GM23338 (cell line): ENCODE results near the gene CTNND2. TPM values are rescaled to one million over a fixed set of nuclear protein-coding genes. Genes with fewer than 3 reads are reported as not detected.

Experiments
- ATAC-seq: fragments of 200-7000 bp; cut with Tn5 transposase; 3 replicates; pipeline ENCODE4 v1.9.1; 2020
- DNase-seq: peaks from one replicate; pipeline ENCODE4 v3.0.0-alpha.2; 2015; ENCODE audit warnings: low spot score
- H2AFZ ChIP-seq: fragments of 200-600 bp; sonication (generic); 2 replicates; pipeline ENCODE4 v1.8.0; 2016; ENCODE audit warnings: antibody characterized with exemption, mild to moderate bottlenecking, moderate library complexity
- H3F3A ChIP-seq: fragments of 200-600 bp; sonication (generic); replicated peaks from 2 replicates; pipeline ENCODE4 v1.8.0; 2017; ENCODE audit warnings: antibody characterized with exemption, mixed run types, low read depth
- H3K27ac ChIP-seq: fragments of 200-600 bp; sonication (generic); 2 replicates; pipeline ENCODE4 v1.6.1; 2016; ENCODE audit warnings: low read depth
- H3K27me3 ChIP-seq: fragments of 200-600 bp; sonication (generic); 2 replicates; pipeline ENCODE4 v1.8.0; 2016; ENCODE audit warnings: mild to moderate bottlenecking, mixed run types, moderate library complexity; ENCODE audit not compliant: insufficient read depth
- H3K36me3 ChIP-seq: fragments of 200-600 bp; sonication (generic); 2 replicates; pipeline ENCODE4 v1.8.0; 2016; ENCODE audit warnings: mild to moderate bottlenecking; ENCODE audit not compliant: insufficient read depth
- H3K4me1 ChIP-seq: fragments of 200-600 bp; sonication (generic); 2 replicates; pipeline ENCODE4 v1.8.0; 2016; ENCODE audit warnings: mild to moderate bottlenecking, moderate library complexity; ENCODE audit not compliant: insufficient read depth
- H3K4me2 ChIP-seq: fragments of 200-600 bp; sonication (generic); 2 replicates; pipeline ENCODE4 v1.7.1; 2017; ENCODE audit warnings: mixed run types
- H3K4me3 ChIP-seq: fragments of 200-600 bp; sonication (generic); 2 replicates; pipeline ENCODE4 v1.6.1; 2016; ENCODE audit warnings: mixed run types
- H3K79me2 ChIP-seq: fragments of 200-600 bp; sonication (generic); replicated peaks from 2 replicates; pipeline ENCODE4 v1.8.0; 2017; ENCODE audit warnings: mild to moderate bottlenecking; ENCODE audit not compliant: insufficient read depth
- H3K9me2 ChIP-seq: fragments of 200-600 bp; sonication (generic); 2 replicates; pipeline ENCODE4 v1.8.0; 2017; ENCODE audit not compliant: insufficient read depth
- H4K20me1 ChIP-seq: fragments of 200-600 bp; sonication (generic); replicated peaks from 2 replicates; pipeline ENCODE4 v1.8.0; 2017; ENCODE audit warnings: mild to moderate bottlenecking; ENCODE audit not compliant: insufficient read depth
- H3K27ac Mint-ChIP-seq: 2 replicates; pipeline ENCODE4 v1.8.0; 2020; ENCODE audit warnings: inconsistent platforms, mild to moderate bottlenecking, moderate library complexity, mixed read lengths
- H3K27me3 Mint-ChIP-seq: 3 replicates; pipeline ENCODE4 v1.8.0; 2022; ENCODE audit warnings: low read depth, mild to moderate bottlenecking, moderate library complexity, mixed read lengths, inconsistent platforms; ENCODE audit not compliant: insufficient read depth, poor library complexity
- H3K36me3 Mint-ChIP-seq: 3 replicates; pipeline ENCODE4 v1.8.0; 2021; ENCODE audit warnings: low read depth, mild to moderate bottlenecking, inconsistent platforms, moderate library complexity, mixed read lengths
- H3K4me1 Mint-ChIP-seq: 3 replicates; pipeline ENCODE4 v1.8.0; 2020; ENCODE audit warnings: mild to moderate bottlenecking, inconsistent platforms, mixed read lengths
- H3K4me3 Mint-ChIP-seq: 3 replicates; pipeline ENCODE4 v1.8.0; 2021; ENCODE audit warnings: moderate library complexity, mild to moderate bottlenecking, inconsistent platforms, mixed read lengths
- H3K9me3 Mint-ChIP-seq: 3 replicates; pipeline ENCODE4 v1.8.0; 2020; ENCODE audit warnings: moderate library complexity, mild to moderate bottlenecking, inconsistent platforms, mixed read lengths
- CREB1 ChIP-seq: fragments of 250-450 bp; sonication (Bioruptor Pico); IDR thresholded peaks from 2 replicates; pipeline ENCODE4 v1.5.0; 2020; ENCODE audit warnings: low read depth, mild to moderate bottlenecking, moderate library complexity
- ETS1 ChIP-seq: IDR thresholded peaks from 2 replicates; pipeline ENCODE4 v1.6.1; 2016; ENCODE audit warnings: antibody characterized with exemption
- EZH2 ChIP-seq: fragments of 200-600 bp; sonication (generic); IDR thresholded peaks from one replicate; pipeline ENCODE4 v1.8.0; 2017; ENCODE audit warnings: antibody characterized with exemption, mild to moderate bottlenecking, low read depth; ENCODE audit not compliant: unreplicated experiment
- EZH2phosphoT487 ChIP-seq: fragments of 200-600 bp; sonication (generic); IDR thresholded peaks from one replicate; pipeline ENCODE4 v1.8.1; 2018; ENCODE audit warnings: antibody characterized with exemption; ENCODE audit not compliant: unreplicated experiment
- JUNB ChIP-seq: IDR thresholded peaks from one replicate; pipeline ENCODE4 v1.6.1; 2016; ENCODE audit warnings: antibody characterized with exemption; ENCODE audit not compliant: unreplicated experiment
- NANOG ChIP-seq: IDR thresholded peaks from 2 replicates; pipeline ENCODE4 v1.6.1; 2016; ENCODE audit warnings: antibody characterized with exemption, borderline replicate concordance
- POLR2AphosphoS5 ChIP-seq: IDR thresholded peaks from 2 replicates; pipeline ENCODE4 v1.6.1; 2016; ENCODE audit warnings: antibody characterized with exemption, low read depth
- REST ChIP-seq: IDR thresholded peaks from one replicate; pipeline ENCODE4 v1.6.1; 2018; ENCODE audit warnings: antibody characterized with exemption; ENCODE audit not compliant: unreplicated experiment
- STAT1 ChIP-seq: IDR thresholded peaks from one replicate; pipeline ENCODE4 v1.6.1; 2016; ENCODE audit warnings: antibody characterized with exemption; ENCODE audit not compliant: unreplicated experiment
- ZNF114 ChIP-seq: fragments of 250-450 bp; sonication (Bioruptor Pico); IDR thresholded peaks from 2 replicates; pipeline ENCODE4 v1.5.0; 2020; ENCODE audit warnings: mild to moderate bottlenecking, moderate library complexity
- ZNF331 ChIP-seq: fragments of 250-450 bp; sonication (Bioruptor Pico); IDR thresholded peaks from 2 replicates; pipeline ENCODE4 v1.5.0; 2020; ENCODE audit warnings: low read depth, mild to moderate bottlenecking, moderate library complexity
- polyA plus RNA-seq: library from polyadenylated mRNA; unstranded; fragments of >200 nt; fragmentation: Nextera tagmentation; extraction: Ambion mirVana; gene quantifications from 2 replicates; pipeline ENCODE4 v1.2.1, GENCODE V29; 2016
- total RNA-seq: library from RNA; depleted of rRNA; stranded (reverse); fragments of >200 nt; shearing (Covaris generic); gene quantifications from 2 replicates; pipeline ENCODE4 v1.2.3, GENCODE V29; 2014
- TF ChIP-seq, protein P1 (sequence below): fragments of 250-450 bp; sonication (Bioruptor Pico); IDR thresholded peaks from 2 replicates; pipeline ENCODE4 v1.5.0; 2020; ENCODE audit warnings: mild to moderate bottlenecking, moderate library complexity
- TF ChIP-seq, protein P2 (sequence below), 2 experiments: fragments of 200-600 bp in 1 of 2; sonication (generic) in 1 of 2; conservative IDR thresholded peaks; 2 replicates each; pipeline versions ENCODE4 v1.5.1 to v1.6.1; 2016 to 2017; ENCODE audit warnings: antibody characterized with exemption in 2 of 2, low read depth in 2 of 2, mild to moderate bottlenecking in 2 of 2, moderate library complexity in 1 of 2

The CTNND2 gene
- total and polyA plus RNA-seq, 2 experiments from 2014 or later, result 5.1 to 7.0 TPM

- ATAC-seq (no peak), DNase-seq (no peak)
- peaks cover 5% of the 10 kb centered on the region for H3K4me1 Mint-ChIP-seq
- Histone ChIP-seq H3K4me3 (no peak overlapping the region), H3K36me3 (no peaks in the 10 kb centered on the region), H3K79me2 (no peaks in the 10 kb centered on the region), H3K27me3 (no peaks in the 10 kb centered on the region), H2AFZ (no peak overlapping the region), H3F3A (no peaks in the 10 kb centered on the region), H3K4me1 (no peaks in the 10 kb centered on the region), H3K9me2 (no peaks in the 10 kb centered on the region), H3K27ac (no peak overlapping the region), H4K20me1 (no peaks in the 10 kb centered on the region), H3K4me2 (no peak overlapping the region)
- no peaks in the 10 kb centered on the region for H3K9me3 Mint-ChIP-seq
- H3K4me3 Mint-ChIP-seq, result no peak overlapping the region
- H3K36me3 Mint-ChIP-seq, result no peaks in the 10 kb centered on the region
- H3K27ac Mint-ChIP-seq, result no peak overlapping the region
- peaks cover 1% of the 10 kb centered on the region for H3K27me3 Mint-ChIP-seq
- TF ChIP-seq CREB1 (CRISPR knock-in tag) (no peak), POLR2AphosphoS5 (no peak), ETS1 (no peak), REST (no peak), EZH2 (no peak), ZNF114 (no peak), NANOG (no peak), STAT1 (no peak), JUNB (no peak), EZH2phosphoT487 (no peak), ZNF331 (no peak)
- TF ChIP-seq, protein P1, sequence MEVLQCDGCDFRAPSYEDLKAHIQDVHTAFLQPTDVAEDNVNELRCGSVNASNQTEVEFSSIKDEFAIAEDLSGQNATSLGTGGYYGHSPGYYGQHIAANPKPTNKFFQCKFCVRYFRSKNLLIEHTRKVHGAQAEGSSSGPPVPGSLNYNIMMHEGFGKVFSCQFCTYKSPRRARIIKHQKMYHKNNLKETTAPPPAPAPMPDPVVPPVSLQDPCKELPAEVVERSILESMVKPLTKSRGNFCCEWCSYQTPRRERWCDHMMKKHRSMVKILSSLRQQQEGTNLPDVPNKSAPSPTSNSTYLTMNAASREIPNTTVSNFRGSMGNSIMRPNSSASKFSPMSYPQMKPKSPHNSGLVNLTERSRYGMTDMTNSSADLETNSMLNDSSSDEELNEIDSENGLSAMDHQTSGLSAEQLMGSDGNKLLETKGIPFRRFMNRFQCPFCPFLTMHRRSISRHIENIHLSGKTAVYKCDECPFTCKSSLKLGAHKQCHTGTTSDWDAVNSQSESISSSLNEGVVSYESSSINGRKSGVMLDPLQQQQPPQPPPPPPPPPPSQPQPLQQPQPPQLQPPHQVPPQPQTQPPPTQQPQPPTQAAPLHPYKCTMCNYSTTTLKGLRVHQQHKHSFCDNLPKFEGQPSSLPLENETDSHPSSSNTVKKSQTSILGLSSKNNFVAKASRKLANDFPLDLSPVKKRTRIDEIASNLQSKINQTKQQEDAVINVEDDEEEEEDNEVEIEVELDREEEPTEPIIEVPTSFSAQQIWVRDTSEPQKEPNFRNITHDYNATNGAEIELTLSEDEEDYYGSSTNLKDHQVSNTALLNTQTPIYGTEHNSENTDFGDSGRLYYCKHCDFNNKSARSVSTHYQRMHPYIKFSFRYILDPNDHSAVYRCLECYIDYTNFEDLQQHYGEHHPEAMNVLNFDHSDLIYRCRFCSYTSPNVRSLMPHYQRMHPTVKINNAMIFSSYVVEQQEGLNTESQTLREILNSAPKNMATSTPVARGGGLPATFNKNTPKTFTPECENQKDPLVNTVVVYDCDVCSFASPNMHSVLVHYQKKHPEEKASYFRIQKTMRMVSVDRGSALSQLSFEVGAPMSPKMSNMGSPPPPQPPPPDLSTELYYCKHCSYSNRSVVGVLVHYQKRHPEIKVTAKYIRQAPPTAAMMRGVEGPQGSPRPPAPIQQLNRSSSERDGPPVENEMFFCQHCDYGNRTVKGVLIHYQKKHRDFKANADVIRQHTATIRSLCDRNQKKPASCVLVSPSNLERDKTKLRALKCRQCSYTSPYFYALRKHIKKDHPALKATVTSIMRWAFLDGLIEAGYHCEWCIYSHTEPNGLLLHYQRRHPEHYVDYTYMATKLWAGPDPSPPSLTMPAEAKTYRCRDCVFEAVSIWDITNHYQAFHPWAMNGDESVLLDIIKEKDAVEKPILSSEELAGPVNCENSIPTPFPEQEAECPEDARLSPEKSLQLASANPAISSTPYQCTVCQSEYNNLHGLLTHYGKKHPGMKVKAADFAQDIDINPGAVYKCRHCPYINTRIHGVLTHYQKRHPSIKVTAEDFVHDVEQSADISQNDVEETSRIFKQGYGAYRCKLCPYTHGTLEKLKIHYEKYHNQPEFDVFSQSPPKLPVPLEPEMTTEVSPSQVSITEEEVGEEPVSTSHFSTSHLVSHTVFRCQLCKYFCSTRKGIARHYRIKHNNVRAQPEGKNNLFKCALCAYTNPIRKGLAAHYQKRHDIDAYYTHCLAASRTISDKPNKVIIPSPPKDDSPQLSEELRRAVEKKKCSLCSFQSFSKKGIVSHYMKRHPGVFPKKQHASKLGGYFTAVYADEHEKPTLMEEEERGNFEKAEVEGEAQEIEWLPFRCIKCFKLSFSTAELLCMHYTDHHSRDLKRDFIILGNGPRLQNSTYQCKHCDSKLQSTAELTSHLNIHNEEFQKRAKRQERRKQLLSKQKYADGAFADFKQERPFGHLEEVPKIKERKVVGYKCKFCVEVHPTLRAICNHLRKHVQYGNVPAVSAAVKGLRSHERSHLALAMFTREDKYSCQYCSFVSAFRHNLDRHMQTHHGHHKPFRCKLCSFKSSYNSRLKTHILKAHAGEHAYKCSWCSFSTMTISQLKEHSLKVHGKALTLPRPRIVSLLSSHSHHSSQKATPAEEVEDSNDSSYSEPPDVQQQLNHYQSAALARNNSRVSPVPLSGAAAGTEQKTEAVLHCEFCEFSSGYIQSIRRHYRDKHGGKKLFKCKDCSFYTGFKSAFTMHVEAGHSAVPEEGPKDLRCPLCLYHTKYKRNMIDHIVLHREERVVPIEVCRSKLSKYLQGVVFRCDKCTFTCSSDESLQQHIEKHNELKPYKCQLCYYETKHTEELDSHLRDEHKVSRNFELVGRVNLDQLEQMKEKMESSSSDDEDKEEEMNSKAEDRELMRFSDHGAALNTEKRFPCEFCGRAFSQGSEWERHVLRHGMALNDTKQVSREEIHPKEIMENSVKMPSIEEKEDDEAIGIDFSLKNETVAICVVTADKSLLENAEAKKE (CRISPR knock-in tag), result no peak
- TF ChIP-seq, protein P2, sequence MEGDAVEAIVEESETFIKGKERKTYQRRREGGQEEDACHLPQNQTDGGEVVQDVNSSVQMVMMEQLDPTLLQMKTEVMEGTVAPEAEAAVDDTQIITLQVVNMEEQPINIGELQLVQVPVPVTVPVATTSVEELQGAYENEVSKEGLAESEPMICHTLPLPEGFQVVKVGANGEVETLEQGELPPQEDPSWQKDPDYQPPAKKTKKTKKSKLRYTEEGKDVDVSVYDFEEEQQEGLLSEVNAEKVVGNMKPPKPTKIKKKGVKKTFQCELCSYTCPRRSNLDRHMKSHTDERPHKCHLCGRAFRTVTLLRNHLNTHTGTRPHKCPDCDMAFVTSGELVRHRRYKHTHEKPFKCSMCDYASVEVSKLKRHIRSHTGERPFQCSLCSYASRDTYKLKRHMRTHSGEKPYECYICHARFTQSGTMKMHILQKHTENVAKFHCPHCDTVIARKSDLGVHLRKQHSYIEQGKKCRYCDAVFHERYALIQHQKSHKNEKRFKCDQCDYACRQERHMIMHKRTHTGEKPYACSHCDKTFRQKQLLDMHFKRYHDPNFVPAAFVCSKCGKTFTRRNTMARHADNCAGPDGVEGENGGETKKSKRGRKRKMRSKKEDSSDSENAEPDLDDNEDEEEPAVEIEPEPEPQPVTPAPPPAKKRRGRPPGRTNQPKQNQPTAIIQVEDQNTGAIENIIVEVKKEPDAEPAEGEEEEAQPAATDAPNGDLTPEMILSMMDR (conservative IDR thresholded peaks at IDR 0.05; ENCODE audit: low read depth in 2 of 2), result no peak
Observed at GRCh38 chr5:11143456-11144267, 760.6 kb downstream of the CTNND2 start.
